ENCODE results near the gene MX1. TPM values are rescaled to one million over a fixed set of nuclear protein-coding genes. Genes with fewer than 3 reads are reported as not detected.
A peak's percentile ranks its signal among the peaks of the same experiment; 100 is the strongest.

Gene MX1
- total and polyA plus RNA-seq, 2 experiments from 2014 or later: 2.1 to 6.5 TPM

- Mint-ChIP-seq H3K27me3 (ENCODE audit: insufficient read depth, low read depth, poor library complexity) (no peaks in the 10 kb centered on the region), H3K4me1 (peaks cover 50% of the 10 kb centered on the region), H3K9me3 (no peaks in the 10 kb centered on the region), H3K27ac (peak overlapping the region; percentile 81), H3K36me3 (ENCODE audit: low read depth) (peaks cover 7% of the 10 kb centered on the region), H3K4me3 (no peak overlapping the region)
- no peak overlapping the region for H3K4me2 ChIP-seq
- DNase-seq (ENCODE audit: low spot score) (no peak), ATAC-seq (no peak)
- H3K4me3 ChIP-seq: no peak overlapping the region
- H3K27me3 ChIP-seq (ENCODE audit: insufficient read depth): no peaks in the 10 kb centered on the region
- no peak overlapping the region for H2AFZ ChIP-seq
- peaks cover 27% of the 10 kb centered on the region for H3K4me1 ChIP-seq (ENCODE audit: insufficient read depth)
- TF ChIP-seq CTCF (conservative IDR thresholded peaks at IDR 0.05; ENCODE audit: low read depth in 2 of 2) (no peak), ZNF462 (CRISPR knock-in tag; IDR thresholded peaks at IDR 0.05) (no peak), JUNB (IDR thresholded peaks at IDR 0.05; ENCODE audit: unreplicated experiment) (no peak), ZNF114 (CRISPR knock-in tag; IDR thresholded peaks at IDR 0.05) (no peak), POLR2AphosphoS5 (IDR thresholded peaks at IDR 0.05; ENCODE audit: low read depth) (no peak), ZNF331 (CRISPR knock-in tag; IDR thresholded peaks at IDR 0.05; ENCODE audit: low read depth) (no peak), ETS1 (IDR thresholded peaks at IDR 0.05) (no peak), STAT1 (IDR thresholded peaks at IDR 0.05; ENCODE audit: unreplicated experiment) (no peak), EZH2phosphoT487 (IDR thresholded peaks at IDR 0.05; ENCODE audit: unreplicated experiment) (no peak), NANOG (IDR thresholded peaks at IDR 0.05; ENCODE audit: borderline replicate concordance) (no peak), CREB1 (CRISPR knock-in tag; IDR thresholded peaks at IDR 0.05; ENCODE audit: low read depth) (no peak), REST (IDR thresholded peaks at IDR 0.05; ENCODE audit: unreplicated experiment) (no peak), EZH2 (IDR thresholded peaks at IDR 0.05; ENCODE audit: low read depth, unreplicated experiment) (no peak)
- H3K36me3 ChIP-seq (ENCODE audit: insufficient read depth): no peaks in the 10 kb centered on the region
- H4K20me1 ChIP-seq (replicated peaks; ENCODE audit: insufficient read depth): no peaks in the 10 kb centered on the region
- no peaks in the 10 kb centered on the region for H3K79me2 ChIP-seq (replicated peaks; ENCODE audit: insufficient read depth)
- 0 out of 2 replicates have a peak, but pooled peaks cover 5% of the 10 kb centered on the region for H3F3A ChIP-seq (replicated peaks; ENCODE audit: low read depth)
- no peak overlapping the region for H3K27ac ChIP-seq (ENCODE audit: low read depth)
- H3K9me2 ChIP-seq (ENCODE audit: insufficient read depth): no peaks in the 10 kb centered on the region
These were observed 54.1 kb downstream of the MX1 start for GRCh38 chr21:41480086-41480690.
